Smooth muscle cell (in vitro differentiated cells): ENCODE measurements around the gene RAB30. TPM values are rescaled to one million over a fixed set of nuclear protein-coding genes. Genes with fewer than 3 reads are reported as not detected.

Experiments used
- DNase-seq: peaks from one replicate; lab custom pipeline; 2025; ENCODE audit not compliant: unreplicated experiment; lab: John Stamatoyannopoulos, UW
- H2AFZ ChIP-seq: fragments of 200-600 bp; sonication (generic); 2 replicates; pipeline ENCODE4 v1.6.0; 2016; ENCODE audit warnings: antibody characterized with exemption, low read depth, mild to moderate bottlenecking
- H3F3A ChIP-seq: fragments of 200-600 bp; sonication (generic); 2 replicates; pipeline ENCODE4 v1.6.0; 2017; ENCODE audit warnings: antibody characterized with exemption, low read depth
- H3K27ac ChIP-seq: fragments of 200-600 bp; sonication (generic); 2 replicates; pipeline ENCODE4 v1.5.1; 2016; ENCODE audit warnings: low read depth, mild to moderate bottlenecking
- H3K27me3 ChIP-seq: fragments of 200-600 bp; sonication (generic); 2 replicates; pipeline ENCODE4 v1.6.1; 2016; ENCODE audit warnings: low read depth, mild to moderate bottlenecking
- H3K36me3 ChIP-seq: fragments of 200-600 bp; sonication (generic); 2 replicates; pipeline ENCODE4 v1.5.1; 2016; ENCODE audit warnings: low read depth
- H3K4me1 ChIP-seq: fragments of 200-600 bp; sonication (generic); 2 replicates; pipeline ENCODE4 v1.5.1; 2016; ENCODE audit warnings: low read depth
- H3K4me2 ChIP-seq: fragments of 200-600 bp; sonication (generic); 2 replicates; pipeline ENCODE4 v1.6.0; 2016; ENCODE audit warnings: mild to moderate bottlenecking
- H3K4me3 ChIP-seq: fragments of 200-600 bp; sonication (generic); 2 replicates; pipeline ENCODE4 v1.5.1; 2016; ENCODE audit warnings: mild to moderate bottlenecking
- H3K79me2 ChIP-seq: fragments of 200-600 bp; sonication (generic); 2 replicates; pipeline ENCODE4 v1.6.0; 2016; ENCODE audit warnings: low read depth, mild to moderate bottlenecking
- H3K9ac ChIP-seq: fragments of 200-600 bp; sonication (generic); 2 replicates; pipeline ENCODE4 v1.6.0; 2016; ENCODE audit warnings: low read depth
- H3K9me3 ChIP-seq: fragments of 200-600 bp; sonication (generic); replicated peaks from 2 replicates; pipeline ENCODE4 v1.5.1; 2016; ENCODE audit warnings: low read depth
- H4K20me1 ChIP-seq: fragments of 200-600 bp; sonication (generic); 2 replicates; pipeline ENCODE4 v1.6.0; 2016; ENCODE audit warnings: low read depth
- CTCF ChIP-seq: fragments of 200-600 bp; sonication (generic); IDR thresholded peaks from 2 replicates; pipeline ENCODE4 v1.5.1; 2017; ENCODE audit warnings: borderline replicate concordance, mild to moderate bottlenecking, antibody characterized with exemption; ENCODE audit not compliant: insufficient read depth, poor library complexity, severe bottlenecking
- WGBS: methylation state at CpG from one replicate; pipeline ENCODE4 v1.1.7; 2016; ENCODE audit warnings: low lambda C conversion rate; 5-methylcytosine and 5-hydroxymethylcytosine counted together
- polyA plus RNA-seq: library from polyadenylated mRNA; unstranded; fragments of >200 nt; fragmentation: Nextera tagmentation; extraction: Ambion mirVana; gene quantifications from 2 replicates; pipeline ENCODE4 v1.2.1, GENCODE V29; 2016
- total RNA-seq: library from RNA; depleted of rRNA; stranded (reverse); fragments of >200 nt; gene quantifications from 2 replicates; pipeline ENCODE4 v1.2.3, GENCODE V29; 2014

Gene RAB30
- total and polyA plus RNA-seq, 2 experiments from 2014 or later = 11.2 to 19.6 TPM

DNA sequence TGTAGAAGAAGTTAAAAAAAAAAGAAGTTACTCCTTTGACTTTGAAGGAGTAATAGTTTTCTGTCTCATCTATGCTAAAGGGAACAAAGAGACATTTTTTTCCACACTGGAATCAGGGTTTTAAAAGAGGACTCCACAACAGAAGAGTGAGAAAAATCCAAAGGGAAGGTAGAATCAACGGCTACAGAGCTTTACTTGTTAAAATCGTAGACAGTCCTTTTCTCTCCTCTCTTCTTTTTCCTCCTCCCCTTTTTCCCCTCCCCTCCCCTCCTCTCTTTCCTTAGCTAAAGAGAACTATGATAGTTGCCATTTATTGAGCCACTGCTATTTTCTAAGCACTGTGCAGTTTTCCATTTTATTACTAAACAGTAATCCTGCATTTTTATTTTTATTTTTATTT lies 141.0 kb downstream of the RAB30 start:
- no peak overlapping the region for H3K4me2 ChIP-seq
- no peaks in the 10 kb centered on the region for H3F3A ChIP-seq
- no peaks in the 10 kb centered on the region for H3K36me3 ChIP-seq
- no peak for TF ChIP-seq CTCF
- no peaks in the 10 kb centered on the region for H3K4me1 ChIP-seq
- no peak overlapping the region for H3K27ac ChIP-seq
- H2AFZ ChIP-seq = no peak overlapping the region
- no peak overlapping the region for H3K4me3 ChIP-seq
- 91% methylated on average over 2 of the region's 2 CpGs for WGBS
- H3K27me3 ChIP-seq = no peaks in the 10 kb centered on the region
- no peaks in the 10 kb centered on the region for H3K9me3 ChIP-seq
- DNase-seq = no peak
- H3K79me2 ChIP-seq = no peaks in the 10 kb centered on the region
- no peak overlapping the region for H3K9ac ChIP-seq
- no peaks in the 10 kb centered on the region for H4K20me1 ChIP-seq

DNA sequence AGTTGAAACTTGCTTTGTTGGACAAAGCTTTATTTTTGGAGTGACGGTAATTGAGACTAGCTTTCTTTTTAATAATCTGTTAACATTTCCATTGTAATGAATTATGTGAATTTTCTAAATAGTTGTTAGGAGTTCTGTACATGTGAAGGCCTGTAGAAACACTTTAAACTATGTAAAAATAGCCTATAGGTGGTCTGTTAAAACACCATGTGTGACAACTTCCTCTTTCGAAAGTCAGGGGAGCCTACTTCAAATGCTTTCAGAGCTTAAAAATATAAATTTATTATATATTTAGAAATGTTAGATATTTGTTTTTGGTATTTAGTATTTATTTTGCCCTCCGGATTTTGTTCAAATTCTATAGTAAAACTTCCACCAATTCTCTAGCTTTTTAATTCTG lies 141.5 kb downstream of the RAB30 start:
- Histone ChIP-seq H3F3A (no peaks in the 10 kb centered on the region), H2AFZ (no peak overlapping the region), H3K27ac (no peak overlapping the region), H3K4me3 (no peak overlapping the region), H3K27me3 (no peaks in the 10 kb centered on the region), H3K4me2 (no peak overlapping the region), H3K36me3 (no peaks in the 10 kb centered on the region), H3K9me3 (no peaks in the 10 kb centered on the region), H3K9ac (no peak overlapping the region), H3K4me1 (no peaks in the 10 kb centered on the region), H3K79me2 (no peaks in the 10 kb centered on the region), H4K20me1 (no peaks in the 10 kb centered on the region)
- WGBS = 59% methylated on average over 3 of the region's 3 CpGs
- TF ChIP-seq CTCF = no peak
- DNase-seq = no peak

DNA sequence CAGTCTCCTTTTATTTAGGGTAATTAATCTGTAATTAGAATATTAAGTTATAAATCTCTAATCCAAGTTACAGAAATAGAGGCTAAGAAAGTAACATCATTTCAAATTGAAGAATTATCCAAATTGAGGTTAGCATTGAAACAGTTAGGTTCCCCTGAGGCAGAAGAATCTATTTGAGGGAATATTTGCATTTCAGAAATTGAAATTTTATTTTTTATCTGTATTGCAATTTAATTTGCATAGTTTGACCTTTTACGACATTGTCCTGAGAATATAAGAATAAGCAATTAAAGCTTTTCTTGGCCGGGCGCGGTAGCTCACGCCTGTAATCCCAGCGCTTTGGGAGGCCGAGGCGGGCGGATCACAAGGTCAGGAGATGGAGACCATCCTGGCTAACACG lies 142.6 kb downstream of the RAB30 start:
- Histone ChIP-seq H3K9me3 (no peaks in the 10 kb centered on the region), H3K27me3 (no peaks in the 10 kb centered on the region), H3K79me2 (no peaks in the 10 kb centered on the region), H3K36me3 (no peaks in the 10 kb centered on the region), H3K27ac (no peak overlapping the region), H3K4me3 (no peak overlapping the region), H3K4me1 (no peaks in the 10 kb centered on the region), H3K9ac (no peak overlapping the region), H2AFZ (no peak overlapping the region), H4K20me1 (no peaks in the 10 kb centered on the region), H3F3A (no peaks in the 10 kb centered on the region), H3K4me2 (no peak overlapping the region)
- 98% methylated on average over 10 of the region's 10 CpGs for WGBS
- no peak for TF ChIP-seq CTCF
- no peak for DNase-seq

DNA sequence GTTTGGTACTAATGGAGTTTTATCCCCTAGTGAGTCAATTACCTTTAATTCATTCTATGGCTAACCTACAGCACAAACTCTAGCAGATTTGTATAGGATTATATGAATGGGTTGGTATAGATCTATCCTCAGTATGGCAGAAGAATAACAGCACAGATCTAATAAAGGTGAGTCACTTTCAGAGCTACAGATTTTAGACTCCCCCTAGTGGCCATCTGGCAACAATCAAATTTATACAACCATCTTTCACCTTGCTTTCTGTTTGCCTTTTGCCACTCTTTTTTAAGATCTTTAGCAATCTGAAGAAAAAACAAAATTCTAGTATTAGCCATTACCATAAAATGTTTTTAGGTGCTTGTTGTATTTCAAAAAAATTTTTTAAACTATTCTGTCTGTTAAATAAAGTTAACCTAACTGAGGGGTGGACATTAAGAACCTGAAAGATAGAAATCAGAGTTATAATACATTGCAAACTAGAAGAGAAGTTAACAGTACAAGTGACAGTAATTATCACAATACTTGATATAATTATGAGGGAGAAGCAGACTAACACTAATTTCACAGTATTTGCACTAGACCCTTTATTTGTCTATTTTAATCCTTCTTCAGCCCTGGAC lies 144.3 kb downstream of the RAB30 start:
- TF ChIP-seq CTCF = peak; percentile 78
- no peak overlapping the region for H3K4me3 ChIP-seq
- H3K27me3 ChIP-seq = no peaks in the 10 kb centered on the region
- no peak overlapping the region for H3K9ac ChIP-seq
- no peaks in the 10 kb centered on the region for H3K9me3 ChIP-seq
- H2AFZ ChIP-seq = no peak overlapping the region
- H3K4me2 ChIP-seq = no peak overlapping the region
- no peaks in the 10 kb centered on the region for H4K20me1 ChIP-seq
- no peaks in the 10 kb centered on the region for H3K4me1 ChIP-seq
- no peaks in the 10 kb centered on the region for H3K36me3 ChIP-seq
- DNase-seq = no peak
- peaks cover 4% of the 10 kb centered on the region for H3F3A ChIP-seq
- H3K27ac ChIP-seq = no peak overlapping the region
- H3K79me2 ChIP-seq = no peaks in the 10 kb centered on the region
